ENCODE data around the gene UBA7.

DNA sequence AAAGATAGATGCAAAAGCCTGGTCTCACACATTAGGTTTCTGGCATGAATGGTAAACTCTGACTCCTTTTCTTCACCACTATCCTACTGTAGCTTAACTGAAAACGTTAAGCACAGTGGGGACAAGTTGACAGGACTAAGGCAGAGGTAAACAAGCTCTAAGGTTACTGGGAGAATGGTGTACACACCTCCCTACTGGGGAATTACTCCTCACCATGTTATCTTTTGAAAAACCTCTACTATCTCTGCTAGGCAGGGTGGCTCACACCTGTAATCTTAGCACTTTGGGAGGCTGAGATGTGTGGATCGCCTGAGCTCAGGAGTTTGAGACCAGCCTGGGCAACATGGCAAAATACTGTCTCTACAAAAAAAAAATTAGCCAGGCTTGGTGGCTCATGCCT, 56.6 kb downstream of the UBA7 start:
- TF ChIP-seq EZH2 (IDR thresholded peaks at IDR 0.05): no peak
- TF ChIP-seq, protein P1, sequence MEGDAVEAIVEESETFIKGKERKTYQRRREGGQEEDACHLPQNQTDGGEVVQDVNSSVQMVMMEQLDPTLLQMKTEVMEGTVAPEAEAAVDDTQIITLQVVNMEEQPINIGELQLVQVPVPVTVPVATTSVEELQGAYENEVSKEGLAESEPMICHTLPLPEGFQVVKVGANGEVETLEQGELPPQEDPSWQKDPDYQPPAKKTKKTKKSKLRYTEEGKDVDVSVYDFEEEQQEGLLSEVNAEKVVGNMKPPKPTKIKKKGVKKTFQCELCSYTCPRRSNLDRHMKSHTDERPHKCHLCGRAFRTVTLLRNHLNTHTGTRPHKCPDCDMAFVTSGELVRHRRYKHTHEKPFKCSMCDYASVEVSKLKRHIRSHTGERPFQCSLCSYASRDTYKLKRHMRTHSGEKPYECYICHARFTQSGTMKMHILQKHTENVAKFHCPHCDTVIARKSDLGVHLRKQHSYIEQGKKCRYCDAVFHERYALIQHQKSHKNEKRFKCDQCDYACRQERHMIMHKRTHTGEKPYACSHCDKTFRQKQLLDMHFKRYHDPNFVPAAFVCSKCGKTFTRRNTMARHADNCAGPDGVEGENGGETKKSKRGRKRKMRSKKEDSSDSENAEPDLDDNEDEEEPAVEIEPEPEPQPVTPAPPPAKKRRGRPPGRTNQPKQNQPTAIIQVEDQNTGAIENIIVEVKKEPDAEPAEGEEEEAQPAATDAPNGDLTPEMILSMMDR (IDR thresholded peaks at IDR 0.05): no peak

Data from neural progenitor cell (in vitro differentiated cells).